Fibroblast of skin of abdomen (primary cell): Measurements from ENCODE around the gene SLC16A10.
"Not testable (repeated sequence)": the region's sequence is repeated elsewhere in the genome, so short reads cannot be mapped to it uniquely, and the experiment has no call there.

ENCODE experiments used
- DNase-seq: peaks from one replicate; pipeline ENCODE4 v3.0.0-alpha.2; 2013

SLC16A10 gene

DNA sequence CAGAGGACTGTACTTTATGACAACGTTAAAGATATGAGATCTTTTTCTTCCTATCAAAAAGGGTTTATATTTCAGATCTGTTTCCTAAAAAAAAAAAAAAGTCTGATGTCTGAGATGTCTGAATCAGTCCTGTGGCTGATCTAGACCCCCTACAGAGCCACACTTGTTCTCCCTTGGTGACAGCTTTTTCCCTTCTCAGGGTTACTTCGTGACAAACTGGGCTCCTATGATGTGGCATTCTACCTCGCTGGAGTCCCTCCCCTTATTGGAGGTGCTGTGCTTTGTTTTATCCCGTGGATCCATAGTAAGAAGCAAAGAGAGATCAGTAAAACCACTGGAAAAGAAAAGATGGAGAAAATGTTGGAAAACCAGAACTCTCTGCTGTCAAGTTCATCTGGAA, 134.5 kb downstream of the SLC16A10 start:
- no peak for DNase-seq

DNA sequence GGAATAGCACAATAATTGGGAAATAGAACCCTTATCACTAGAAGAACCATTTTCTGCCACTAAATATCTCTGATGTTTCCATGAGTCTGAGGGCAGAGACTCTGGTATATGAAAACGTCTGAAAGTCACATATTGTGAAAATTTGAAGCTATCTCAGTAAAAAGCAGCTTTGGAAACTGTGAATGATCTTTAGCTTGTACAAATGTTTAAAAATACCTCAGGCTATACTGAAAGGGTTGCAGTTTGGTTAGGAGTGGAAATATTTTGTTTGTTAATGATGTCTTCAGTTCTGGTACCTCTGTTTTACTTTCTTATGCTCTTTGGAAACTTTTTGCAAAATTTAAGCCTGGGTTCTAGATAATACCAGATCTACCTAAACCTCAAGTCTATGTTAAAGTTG, 135.0 kb downstream of the SLC16A10 start:
- DNase-seq = no peak

DNA sequence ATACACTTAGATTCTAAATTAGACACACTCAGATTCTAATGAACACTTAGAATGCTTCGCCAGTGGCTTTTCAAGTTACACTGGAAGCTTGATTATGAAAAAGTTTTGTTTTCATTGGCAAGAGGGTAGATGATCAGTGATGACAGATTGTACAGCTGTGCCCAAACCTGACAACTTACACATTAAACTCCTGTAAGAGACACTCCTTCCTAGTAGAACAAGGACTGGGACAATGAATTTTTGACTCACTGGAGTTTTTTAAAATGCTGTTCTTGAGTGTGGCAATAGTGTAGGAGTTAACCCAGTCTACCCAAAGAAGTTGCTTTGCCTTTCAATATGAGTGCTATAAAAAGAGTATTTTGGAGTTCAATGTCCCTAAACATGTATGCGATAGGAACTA, 140.8 kb downstream of the SLC16A10 start:
- peak; percentile 9 for DNase-seq

DNA sequence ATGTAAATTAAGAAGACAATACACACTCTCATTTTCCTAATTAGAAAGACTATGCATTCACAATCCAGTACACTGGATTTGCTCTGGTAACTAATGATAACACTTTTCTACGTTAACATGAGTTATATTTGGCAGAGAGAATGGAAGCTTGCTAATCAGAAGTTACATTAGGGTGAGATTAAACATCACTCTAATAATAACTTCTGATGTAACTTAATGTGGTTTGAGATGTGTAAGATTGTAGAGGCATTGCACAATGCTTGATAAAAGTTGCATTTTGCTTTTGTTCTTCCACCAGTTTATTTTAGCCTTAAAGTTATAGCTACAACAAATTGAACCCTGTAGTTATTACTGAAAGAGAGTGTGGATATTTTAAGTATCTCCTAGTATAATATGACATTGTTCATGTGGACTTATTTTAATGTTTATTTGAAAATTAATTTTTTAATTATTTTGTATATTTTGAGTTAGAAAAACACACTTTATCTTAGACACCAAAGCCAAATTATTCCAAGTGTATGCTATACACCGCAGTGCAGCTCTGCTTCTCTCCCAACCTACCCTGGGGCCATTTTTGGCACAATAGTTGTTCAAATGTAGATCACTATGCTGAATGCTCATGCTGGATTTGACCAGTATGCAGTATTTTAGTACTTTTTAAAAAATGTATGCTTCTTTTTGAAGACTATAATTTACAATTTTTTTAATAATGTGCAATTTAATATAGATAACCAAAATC, 143.2 kb downstream of the SLC16A10 start:
- peak; percentile 80 for DNase-seq

DNA sequence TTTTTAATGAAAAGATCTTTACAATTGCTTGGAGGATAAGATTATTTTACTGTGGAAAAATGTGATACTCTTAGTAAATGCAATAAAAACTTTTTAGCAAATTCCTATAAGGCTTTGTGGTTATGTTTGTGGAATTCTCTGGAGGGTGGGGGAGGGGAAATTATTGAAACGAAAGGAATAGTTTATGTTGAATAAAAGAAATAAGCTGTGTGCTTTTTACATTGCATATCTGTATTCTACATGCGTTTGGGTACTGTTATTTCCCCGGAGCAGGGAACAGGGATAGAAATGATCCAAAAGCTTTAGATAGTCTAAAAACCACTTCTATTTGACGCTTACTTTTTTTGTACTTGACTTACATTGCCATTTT, 143.8 kb downstream of the SLC16A10 start:
- peak; percentile 73 for DNase-seq

DNA sequence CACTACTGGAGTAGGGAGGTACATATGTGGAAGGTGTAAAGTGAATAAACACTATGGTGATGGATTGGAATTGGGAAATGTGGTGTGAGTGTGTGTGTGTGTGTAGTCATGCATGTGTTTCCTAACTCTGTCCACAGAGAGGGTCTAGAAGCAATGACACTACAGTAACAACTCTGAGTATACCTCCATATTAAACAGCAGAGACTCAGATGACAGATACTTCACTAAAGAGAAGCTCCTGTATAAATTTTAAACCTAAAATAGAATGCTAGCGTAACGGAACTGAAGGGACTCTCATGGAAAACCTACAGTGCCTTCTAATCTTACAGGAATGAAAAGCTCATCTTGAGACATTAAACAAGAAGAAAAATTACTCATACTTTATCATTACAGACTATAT, 150.5 kb downstream of the SLC16A10 start:
- DNase-seq = no peak

DNA sequence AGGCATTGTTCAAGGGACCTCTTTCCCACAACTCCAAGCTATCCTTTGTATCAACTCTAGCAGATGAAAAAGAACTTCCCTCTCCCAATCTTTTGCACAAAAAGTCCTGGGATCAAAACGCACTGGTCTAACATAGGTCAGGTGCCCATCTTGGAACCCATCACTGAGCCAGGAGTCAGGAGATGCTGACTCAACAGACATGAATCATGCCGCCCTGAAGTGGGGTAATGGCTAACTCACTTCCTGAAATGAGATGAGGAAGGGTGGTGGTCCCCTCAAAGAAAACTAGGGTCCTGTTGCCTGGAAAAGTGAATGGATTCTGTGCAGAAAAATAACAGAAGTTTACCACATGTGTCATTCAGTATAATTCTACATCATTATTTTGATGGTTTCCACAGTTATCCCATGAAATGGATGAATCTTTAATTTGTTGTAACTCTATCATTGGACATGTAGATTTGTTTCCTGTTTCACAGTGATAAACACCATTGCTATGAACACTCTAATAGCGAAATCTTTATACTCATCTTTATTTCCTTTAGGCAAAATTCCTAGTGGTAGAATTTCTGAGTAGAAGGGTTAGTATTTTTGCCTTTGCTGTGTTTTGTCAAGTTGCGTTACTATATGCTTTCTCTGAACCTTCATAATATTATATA, 151.3 kb downstream of the SLC16A10 start:
- DNase-seq = peak; percentile 30

DNA sequence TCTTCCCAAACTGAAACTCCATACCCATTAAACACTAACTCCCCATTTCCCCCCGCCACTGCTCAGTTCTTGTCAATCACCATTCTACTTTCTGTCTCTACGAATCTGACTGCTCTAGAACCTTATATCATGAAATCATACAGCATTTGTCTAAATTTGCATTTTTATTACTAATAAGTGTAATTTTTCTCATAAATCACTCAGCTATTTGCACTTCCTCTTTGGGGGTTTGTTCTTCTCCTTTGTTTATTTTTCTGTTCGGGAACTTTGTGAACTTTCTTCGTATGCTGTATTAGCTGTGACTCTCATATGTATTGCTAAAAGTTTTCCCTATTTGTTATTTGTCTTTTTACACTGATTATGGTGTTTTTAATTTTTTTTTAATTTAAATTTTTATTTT, 152.2 kb downstream of the SLC16A10 start:
- DNase-seq = no peak

DNA sequence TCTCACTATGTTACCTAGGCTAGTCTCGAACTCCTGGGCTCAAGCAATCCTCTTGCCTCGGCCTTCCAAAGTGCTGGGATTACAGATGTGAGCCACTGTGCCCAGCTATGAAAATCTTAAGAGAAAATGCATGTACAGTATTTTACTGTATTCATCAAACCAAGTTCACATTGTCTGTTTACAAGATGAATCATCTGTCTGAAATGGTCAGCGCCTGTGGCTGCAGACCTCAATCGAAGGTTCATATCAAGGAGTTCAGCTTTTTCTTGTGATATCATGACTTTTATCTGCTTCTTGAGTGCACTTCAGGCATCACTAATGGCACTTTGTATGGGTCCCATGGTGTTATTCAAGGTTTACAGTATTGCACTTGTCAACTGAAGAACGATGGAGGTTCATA, 155.1 kb downstream of the SLC16A10 start:
- no peak for DNase-seq

DNA sequence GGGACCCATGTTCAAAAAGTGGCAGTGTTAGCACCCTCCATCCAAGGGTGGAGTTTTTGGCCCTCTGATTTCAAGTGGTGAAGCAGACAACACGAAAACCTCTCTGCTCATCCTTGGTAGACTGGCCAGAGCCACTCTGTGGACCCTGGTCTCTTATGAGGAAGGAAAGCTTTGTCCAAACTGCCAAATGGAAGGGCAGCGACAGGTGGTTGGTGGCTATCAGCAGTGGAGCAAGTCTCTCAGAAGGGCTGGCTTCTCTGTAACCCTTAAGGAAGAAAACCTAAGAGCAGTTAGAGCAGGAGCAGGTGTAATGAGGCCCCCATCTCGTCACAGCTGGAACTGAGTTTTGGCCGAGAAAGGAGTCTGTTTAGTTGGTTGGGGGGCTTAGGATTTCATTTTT, 155.8 kb downstream of the SLC16A10 start:
- DNase-seq = no peak

DNA sequence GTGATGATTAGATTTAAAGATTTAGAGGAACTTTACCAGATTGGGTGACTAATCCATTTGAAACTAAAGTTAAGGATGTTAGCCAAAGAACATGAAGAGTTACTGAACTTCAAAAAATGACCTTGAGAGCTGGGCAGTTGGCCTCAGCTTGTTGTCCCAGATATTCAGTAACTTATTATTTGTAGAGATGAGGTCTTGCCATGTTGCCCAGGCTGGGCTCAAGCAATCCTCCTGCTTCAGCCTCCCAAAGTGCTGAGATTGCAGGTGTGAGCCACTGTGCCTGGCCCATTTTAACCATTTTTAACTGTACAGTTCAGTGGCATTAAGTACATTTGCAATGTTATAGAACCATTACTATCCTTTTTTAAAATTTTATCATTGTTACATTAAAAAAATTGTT, 161.5 kb downstream of the SLC16A10 start:
- DNase-seq = no peak

DNA sequence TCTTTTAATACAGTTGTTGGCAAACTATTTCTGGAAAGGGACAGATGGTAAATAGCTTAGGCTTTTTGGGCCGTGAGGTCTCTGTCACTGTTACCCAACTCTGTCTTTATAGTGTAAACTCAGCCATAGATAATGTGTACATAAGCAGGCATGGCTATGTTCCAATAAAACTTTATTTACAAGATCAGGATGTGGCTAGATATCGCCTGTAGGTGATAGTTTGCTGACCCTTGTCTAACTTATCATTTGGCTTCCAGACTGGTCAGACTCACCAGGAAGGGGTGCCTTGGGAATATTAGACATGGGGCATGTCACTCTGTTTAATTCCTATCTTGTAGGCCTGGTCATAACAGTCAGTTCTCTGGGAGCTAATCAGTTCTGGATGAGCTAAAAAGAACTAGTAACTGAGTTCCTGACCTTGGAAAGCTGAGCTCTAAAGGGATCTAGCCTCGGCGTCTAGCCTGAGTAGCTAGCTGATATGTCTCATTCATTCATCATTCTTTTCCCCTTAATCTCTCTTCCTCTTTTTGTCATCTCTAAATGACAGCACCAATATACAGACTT, 163.6 kb downstream of the SLC16A10 start:
- no peak for DNase-seq

DNA sequence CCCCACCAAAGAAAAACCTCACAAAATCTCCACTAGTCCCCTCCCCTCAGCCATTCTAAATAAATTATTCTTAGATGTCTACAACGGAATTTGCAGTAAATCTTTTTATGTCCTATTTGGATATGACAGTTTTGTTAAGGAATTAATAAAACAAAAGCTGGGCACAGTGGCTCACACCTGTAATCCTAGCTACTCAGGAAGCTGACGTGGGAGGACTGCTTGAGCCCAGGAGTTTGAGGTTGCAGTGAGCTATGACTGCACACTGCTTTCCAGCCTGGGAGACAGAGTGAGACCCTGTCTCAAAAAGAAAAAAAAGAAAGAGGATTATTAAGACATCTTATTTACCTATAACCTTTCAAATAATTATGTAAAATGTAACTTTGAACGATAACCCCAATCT, 165.4 kb downstream of the SLC16A10 start:
- DNase-seq = no peak

DNA sequence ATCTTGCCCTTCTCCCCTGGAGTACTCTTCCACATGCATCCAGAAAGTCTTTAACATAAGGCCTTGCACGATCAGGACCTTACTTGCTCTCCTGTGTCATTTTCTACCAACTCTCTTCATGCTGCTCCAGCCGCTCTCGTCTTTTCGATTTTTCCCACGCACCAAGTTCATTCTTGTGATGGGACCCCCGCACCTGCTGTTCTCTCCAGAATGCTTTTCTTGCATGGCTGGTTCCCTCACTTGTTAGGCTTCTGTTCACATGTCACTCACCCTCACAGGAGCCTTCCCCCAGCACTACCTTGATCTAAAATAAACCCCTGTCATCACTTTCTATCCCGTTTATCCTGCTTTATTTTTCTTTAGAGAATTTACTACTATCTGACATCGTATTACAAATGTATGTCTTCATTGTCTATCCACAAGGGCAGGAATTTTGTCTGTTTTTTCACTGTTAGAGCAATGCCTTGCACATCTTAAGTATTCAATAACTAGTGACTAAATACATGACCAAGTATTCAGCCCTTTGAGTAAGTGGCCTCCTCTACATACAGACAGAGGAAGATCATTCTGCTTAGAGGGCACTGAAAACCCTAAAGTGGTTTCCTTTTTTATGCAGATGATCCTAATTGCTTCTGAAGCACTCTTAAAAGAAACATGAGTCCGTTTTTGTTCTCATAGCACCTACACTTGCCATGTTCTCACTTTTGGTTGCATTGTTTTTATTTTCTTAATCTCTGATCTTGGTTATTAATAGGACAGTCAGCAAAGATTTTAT, 166.9 kb downstream of the SLC16A10 start:
- DNase-seq = no peak

DNA sequence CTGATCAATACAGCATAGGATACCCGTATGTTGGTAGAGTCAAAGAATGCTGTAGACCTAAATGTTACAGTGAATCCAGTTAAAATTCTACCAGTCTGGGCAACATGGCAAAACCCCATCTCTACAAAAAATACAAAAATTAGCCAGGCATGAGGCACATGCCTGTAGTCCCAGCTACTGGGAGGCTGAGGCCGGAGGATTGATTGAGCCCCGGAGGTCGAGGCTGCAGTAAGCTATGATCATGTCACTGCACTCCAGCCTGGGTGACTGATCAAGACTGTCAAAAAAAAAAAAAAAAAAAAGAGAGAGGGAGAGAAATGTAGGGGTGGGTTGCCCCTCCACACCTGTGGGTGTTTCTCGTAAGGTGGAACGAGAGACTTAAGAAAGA, 167.5 kb downstream of the SLC16A10 start:
- DNase-seq = no peak

DNA sequence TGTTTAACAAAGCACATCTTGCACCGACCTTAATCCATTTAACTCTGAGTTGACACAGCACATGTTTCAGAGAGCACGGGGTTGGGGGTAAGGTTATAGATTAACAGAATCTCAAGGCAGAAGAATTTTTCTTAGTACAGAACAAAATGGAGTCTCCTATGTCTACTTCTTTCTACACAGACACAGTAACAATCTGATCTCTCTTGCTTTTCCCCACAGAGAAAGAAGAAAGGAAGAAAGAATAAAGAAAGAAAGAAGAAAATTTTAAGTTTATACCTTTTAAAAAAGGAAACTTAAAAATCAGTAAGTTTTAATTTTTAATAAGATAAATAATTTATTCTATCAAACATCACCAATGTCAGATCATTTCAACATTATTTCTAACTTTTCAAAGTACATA, 168.5 kb downstream of the SLC16A10 start:
- not testable (repeated sequence) for DNase-seq

DNA sequence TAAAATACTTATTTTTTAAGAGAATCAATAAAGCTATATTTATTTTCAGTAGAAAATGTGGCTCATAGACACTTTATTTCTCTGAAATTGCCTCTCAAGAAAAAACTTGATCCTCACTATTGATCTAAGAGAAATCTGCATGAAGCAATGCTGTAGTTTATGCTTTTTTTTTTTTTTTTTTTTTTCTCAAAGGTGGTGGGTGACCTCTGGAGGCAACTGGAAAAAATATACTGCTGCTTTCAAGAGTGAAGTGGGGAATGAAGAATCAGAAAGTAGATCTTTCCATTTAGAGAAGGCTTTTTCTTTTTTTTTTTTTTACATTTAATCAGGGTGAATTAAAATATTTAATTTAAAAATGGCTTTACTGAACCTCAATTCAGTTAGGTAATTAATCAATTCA, 169.3 kb downstream of the SLC16A10 start:
- DNase-seq = no peak

DNA sequence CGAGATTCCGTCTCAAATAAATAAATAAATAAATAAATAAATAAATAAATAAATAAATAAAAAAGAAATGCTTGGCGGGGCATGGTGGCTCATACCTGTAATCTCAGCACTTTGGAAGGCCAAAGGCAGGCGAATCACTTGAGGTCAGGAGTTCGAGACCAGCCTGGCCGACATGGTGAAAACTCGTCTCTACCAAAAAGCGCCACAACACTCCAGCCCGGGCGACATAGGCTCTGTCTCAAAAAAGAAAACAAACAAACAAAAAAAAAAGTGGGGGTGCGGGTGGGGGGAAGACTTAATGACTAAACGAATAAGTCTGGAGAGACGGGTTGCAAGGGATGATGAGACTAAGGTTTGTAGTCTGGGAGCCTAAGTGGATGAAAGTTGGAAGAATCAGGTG, 170.7 kb downstream of the SLC16A10 start:
- DNase-seq = no peak

DNA sequence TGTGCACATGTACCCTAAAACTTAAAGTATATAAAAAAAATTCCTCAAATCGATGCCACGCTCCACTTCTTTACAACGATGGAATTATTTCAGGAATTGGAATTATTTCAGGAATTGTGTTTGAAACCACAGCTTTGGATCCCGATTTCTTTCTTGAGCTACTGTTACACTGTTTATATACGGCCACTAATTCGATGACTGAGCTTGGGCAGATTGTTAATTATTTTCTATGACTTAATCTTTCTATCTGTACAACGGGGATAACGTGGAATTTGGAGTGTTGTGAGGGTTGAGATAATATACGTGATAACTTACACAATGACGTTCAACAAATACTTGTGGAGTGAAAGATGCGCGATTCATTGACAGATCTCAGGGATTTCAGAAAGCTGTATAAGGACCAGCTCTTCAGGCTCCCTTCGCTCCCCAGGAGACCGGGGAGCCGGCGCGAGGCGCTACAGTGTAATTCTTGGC, 171.3 kb downstream of the SLC16A10 start:
- DNase-seq = peak; percentile 61

DNA sequence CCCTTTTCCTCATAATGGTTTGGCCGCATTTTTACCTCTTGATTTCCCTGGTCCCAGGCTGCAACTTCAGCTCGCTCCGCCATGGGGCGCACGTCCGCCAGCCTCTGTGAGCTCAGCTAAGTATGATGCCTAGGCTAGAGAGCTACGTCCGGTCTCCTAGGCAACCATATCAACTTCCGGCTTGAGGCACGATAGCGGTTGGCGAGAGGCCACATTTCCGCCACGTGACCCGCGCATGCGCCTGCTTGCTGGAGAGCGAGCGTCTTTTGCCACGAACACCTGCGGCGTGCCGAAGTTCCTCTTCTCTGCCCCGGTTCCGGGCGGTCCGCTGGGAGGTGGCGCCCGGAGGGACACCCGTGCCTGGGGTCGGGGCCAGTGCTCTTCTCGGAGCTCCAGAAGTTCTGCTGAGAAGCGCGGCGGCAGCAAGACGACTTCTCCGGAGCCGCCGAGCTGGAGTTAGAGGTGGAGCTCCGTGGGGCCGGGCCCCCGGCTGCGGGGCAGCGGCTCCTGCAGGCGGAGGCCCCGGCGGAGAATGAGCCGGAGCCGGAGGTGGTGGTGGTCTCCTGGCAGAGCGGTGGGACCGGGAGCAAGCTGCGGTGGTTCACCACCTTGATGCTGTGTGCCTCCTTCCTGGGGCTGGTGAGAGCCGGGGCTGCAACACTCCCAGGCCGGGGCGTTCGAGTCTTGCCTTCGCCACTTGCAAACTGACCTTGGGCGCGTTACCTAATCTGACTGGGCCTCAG, 172.0 kb downstream of the SLC16A10 start:
- peak; percentile 99 for DNase-seq

DNA sequence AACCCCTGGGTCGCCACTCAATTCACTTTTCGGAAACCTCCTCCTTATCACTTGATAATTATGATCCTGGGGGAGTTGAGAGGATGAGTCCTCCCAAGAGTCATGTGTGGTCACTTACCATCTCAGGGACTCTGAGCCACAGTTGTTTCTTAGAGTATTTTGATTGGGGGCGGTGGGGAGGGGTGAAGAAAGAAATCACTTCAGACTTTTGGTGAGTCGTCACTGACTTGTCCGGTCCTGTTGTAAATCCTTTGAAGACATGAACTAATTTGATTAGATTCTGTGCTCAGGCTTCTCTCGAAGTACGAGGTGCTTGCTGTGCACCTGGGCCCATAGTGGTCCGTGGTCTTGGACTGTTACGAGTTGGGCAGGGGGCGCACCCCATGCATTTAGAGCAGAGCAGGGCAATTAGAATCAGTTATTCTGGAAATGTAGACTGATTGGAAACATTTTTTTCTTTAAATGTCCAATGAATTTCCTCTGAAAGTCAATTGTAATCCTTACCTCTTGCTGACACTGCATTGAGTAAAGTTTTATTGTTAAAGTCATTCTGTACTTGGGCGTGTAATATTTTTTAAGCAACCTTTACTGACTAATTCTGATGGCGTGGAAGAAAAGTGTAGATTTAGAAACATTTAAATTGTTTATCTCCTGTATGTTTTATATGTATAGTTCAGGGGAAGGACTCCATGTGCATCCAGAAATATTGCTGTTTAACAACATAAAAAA, 173.4 kb downstream of the SLC16A10 start:
- DNase-seq = no peak

DNA sequence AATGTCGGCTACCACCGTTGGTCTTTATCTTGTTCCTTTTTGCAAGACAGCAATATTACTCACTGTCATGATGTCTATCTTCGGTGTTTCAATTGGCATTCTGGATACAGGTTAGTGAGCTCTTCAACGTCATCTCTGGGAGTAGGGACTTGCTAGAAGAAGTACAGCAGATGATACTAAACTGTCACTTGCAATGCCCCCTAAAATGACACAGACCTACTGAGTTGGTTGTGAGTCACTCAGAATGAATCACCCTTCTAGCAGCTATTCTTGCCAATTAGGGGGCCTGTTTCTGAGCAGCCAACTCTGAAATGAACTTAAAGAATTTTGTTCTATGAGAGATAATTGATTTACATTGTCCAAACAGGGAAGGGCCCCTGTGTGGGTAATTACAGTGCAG, 176.5 kb downstream of the SLC16A10 start:
- peak; percentile 67 for DNase-seq
